Measurements from ENCODE around the gene EYA2.

DNA sequence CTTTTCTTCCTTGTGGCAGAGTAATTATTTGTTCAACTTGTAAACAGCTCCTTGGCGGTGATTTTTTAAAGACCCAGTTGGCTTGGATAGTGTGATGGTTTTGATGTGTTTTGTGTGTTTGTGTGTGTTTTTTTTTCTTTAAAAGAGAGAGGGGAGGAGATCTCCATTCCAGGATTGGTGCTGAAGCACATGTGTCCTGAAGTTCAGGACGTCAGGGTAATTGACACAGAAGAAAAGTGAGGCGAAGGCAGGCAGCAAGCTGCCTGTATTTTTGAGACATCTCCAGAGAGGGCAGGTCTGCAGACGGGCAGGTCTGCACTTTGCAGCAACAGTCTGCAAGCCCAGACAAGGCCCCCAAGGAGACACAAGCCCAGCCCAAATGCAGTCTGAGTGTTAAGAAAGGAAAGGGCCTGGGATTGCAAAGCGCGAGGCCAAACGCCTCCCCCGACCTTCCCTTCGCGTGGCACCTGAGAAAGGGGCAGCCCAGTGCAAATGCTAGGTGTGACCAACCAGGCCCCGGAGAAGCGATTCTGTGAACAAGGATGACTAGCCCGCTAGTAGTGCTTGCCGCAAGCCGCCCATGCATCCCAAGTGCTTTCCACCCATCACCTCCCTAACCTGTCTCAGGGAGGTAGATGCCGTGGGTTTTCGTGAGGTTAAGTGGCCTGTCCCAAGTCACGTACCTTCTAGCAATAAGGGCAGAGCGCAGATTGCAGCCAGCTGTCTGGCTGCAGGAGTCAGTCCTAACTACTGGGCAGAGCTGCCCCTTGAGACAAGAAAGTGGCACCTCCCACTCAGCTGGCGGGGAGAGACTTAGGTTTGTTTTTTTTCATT, 231.3 kb downstream of the EYA2 start:
- TF ChIP-seq, protein P1, sequence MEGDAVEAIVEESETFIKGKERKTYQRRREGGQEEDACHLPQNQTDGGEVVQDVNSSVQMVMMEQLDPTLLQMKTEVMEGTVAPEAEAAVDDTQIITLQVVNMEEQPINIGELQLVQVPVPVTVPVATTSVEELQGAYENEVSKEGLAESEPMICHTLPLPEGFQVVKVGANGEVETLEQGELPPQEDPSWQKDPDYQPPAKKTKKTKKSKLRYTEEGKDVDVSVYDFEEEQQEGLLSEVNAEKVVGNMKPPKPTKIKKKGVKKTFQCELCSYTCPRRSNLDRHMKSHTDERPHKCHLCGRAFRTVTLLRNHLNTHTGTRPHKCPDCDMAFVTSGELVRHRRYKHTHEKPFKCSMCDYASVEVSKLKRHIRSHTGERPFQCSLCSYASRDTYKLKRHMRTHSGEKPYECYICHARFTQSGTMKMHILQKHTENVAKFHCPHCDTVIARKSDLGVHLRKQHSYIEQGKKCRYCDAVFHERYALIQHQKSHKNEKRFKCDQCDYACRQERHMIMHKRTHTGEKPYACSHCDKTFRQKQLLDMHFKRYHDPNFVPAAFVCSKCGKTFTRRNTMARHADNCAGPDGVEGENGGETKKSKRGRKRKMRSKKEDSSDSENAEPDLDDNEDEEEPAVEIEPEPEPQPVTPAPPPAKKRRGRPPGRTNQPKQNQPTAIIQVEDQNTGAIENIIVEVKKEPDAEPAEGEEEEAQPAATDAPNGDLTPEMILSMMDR (IDR thresholded peaks at IDR 0.05): no peak
- no peak for TF ChIP-seq POLR2A (IDR thresholded peaks at IDR 0.05)
